GM19395 (cell line): ENCODE data around the gene MYBBP1A.
"Not testable (repeated sequence)": the region's sequence is repeated elsewhere in the genome, so short reads cannot be mapped to it uniquely, and the experiment has no call there.

Experiments used
- ATAC-seq: cut with Tn5 transposase; IDR thresholded peaks from one replicate; pipeline ENCODE4 v1.9.1; 2021; ENCODE audit warnings: mild to moderate bottlenecking, moderate library complexity; ENCODE audit not compliant: unreplicated experiment

The MYBBP1A gene

DNA sequence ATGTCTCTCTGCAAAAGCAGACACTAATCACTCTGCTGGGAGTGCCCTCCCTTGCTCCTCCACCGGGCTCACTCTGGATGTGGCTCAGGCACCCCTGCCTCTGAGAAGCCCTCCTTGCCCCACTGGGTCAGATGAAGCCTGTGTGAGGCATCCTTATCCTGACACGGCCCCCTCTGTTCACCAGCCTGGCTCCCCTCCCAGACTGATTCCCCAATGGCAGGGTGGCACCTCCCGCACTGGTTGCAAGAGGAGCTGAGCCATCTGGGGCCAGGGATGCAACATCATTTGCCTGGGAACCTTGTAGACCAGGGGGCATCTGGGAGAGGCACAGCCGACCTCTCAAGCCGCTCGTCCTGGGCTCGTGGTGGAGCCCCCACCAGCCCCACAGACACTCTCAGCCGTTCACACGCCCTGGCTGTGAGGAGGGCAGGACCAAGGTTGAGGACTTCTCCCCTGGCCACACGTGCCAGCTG is 35.8 kb upstream of the MYBBP1A start:
- ATAC-seq: no peak

GRCh38 chr17:4590042-4590441 is 34.9 kb upstream of the MYBBP1A start:
- not testable (repeated sequence) for ATAC-seq

DNA sequence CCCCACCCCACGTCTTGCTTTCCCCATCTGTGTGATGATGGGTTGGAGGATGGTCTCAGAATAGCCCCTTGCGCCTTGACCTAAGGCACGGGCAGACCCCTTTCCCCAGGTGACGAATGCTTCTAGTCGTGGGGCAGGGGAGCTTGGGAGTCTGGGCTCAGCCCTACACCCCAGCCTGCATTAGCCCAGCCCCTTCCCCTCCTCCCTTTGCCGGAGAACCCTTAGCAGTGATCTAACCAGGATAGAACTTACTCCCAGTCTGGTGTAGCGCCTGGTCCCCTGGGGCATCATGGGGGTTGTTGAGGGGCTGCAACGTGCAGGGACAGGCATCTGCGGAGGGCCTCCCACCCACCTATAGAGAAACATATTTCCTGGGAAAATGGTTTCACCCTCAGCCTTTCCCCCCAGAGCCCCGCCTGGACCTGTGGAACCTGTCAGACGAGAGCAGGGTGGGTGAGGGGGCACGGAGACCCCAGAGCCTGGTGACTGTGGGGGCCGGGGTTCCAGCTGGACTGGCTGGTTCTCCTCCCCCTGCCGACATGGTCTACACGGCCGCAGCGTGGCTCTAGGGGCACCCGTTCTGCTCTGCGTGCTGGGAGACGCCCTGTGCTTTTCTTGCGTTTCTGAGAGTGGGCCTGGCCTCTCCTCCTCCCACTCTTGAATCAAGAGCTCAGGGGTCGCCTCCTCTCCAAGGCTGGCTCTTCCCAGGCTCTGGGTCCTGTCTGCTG is 33.9 kb upstream of the MYBBP1A start:
- ATAC-seq: no peak

GRCh38 chr17:4588391-4588790 is 33.2 kb upstream of the MYBBP1A start:
- no peak for ATAC-seq

- no peak for ATAC-seq
These were observed 32.6 kb upstream of the MYBBP1A start for GRCh38 chr17:4587803-4588202.

DNA sequence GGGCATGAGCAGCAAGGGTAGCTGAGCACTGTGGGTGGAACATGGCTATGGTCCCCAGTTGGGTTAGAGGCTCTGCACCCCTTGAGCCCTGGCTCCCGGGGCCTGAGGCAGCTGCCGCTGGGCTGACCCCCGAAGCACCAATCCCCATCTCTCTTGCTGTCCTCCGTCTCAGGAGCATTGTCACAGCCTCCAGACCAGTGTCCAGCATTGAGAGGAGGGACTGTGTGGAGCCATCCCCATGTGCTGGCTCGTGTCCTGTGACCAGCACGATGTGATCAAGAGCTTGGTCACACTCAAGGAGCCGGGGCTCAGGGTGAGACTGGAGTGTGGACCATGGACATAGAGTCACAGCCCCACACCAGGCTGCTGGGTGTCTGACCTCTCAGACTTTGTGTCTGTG is 32.0 kb upstream of the MYBBP1A start:
- ATAC-seq: no peak

DNA sequence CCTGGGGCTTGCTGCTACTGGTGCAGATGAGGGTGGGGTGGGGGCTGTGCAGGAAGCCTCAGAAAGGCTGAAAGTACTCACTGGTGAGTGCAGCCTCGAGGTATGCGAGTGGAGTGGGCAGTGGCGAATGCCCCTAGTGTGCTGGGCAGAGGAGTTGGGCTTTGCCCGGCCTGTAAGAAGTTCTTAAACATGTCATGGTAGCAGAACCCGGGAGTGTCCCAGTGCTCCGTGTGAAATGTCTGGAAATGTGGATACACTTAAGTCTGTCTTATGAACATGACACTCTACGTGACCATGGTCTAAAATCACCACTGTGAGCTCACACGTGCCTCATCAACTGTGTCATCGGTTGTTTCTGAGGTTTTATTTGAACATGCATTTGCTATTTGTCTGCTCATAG is 30.9 kb upstream of the MYBBP1A start:
- no peak for ATAC-seq

DNA sequence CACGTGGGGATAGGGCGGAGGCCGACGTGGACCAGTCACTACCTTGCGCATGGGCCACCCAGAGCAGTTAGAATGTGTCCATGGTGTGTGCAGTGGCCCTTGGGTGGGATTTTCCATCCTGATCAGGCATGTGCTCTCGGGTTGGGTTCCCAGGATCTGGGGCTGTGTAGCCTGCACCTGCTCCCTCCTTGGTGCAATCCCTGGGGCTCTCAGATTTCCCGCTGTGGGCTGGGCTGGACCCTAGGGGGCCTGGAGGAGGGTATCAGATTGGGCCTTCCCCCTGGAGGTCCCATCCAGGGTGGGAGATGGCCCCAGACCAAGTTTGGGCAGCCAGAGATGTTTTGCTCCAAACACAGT is 30.4 kb upstream of the MYBBP1A start:
- no peak for ATAC-seq

- ATAC-seq: no peak
These were observed 29.9 kb upstream of the MYBBP1A start for GRCh38 chr17:4584917-4585637.

- ATAC-seq: no peak
These were observed 29.1 kb upstream of the MYBBP1A start, which contains the start of gene SMTNL2 for GRCh38 chr17:4584101-4584916. TSS of gene SMTNL2 (plus strand) at chr17:4584529. CDS start at chr17:4584606, 77 bp downstream.

DNA sequence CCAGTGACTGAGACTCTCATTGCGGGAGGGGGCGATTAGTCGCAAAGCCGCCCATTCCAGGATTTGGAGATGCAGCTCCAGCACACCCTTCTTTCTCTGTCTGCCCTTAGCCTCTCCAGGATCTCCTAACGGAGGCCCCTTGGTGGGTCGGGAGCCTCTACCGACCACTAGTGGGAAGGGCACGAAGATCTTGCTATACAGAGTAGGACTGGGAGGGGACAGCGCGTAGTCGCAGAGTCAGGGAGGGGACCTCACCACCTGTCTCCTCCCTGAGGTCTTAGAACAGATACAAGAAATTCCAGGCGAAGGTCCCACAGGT is 28.6 kb upstream of the MYBBP1A start:
- ATAC-seq: no peak

DNA sequence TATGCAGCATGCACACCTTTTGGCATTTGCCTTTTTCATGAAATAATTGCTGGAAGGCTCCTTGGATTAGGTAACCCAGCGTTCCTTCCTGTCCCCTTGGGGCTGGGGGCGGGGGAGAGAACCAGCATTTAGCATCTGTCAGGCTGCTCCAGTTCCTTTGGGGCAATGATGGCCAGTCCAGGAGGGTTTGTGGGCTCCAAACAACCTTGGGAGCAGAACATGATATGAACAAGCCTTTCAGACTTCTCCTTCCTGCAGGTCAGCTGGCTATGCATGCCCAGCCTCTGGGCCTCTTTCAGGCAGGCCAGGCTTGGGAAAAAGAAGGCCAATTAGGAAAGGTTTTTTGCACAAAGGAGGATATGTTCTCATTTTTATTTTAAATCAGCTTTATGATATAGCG is 28.0 kb upstream of the MYBBP1A start:
- ATAC-seq: no peak

DNA sequence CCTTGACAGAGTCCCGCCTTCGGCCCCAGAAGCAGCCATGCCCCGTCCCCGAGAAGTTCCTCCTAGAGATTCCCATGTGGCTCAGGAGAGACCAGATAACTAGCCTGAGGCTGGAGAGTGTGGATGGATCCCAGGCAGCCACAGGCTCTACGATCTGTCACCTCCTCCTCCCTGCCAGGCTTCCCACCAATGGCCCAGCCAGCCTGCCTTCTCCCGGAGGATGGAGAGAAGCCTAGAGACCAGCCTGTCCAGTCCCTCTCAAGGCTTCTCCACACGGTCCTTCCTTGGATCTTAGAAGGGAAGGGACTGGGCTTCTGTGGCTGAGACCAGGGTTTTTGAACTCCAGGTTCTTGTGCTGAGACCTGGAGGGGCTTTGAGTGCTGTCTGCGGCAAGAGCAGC is 27.5 kb upstream of the MYBBP1A start:
- ATAC-seq: no peak

GRCh38 chr17:4582101-4582501 is 26.9 kb upstream of the MYBBP1A start:
- ATAC-seq: no peak

DNA sequence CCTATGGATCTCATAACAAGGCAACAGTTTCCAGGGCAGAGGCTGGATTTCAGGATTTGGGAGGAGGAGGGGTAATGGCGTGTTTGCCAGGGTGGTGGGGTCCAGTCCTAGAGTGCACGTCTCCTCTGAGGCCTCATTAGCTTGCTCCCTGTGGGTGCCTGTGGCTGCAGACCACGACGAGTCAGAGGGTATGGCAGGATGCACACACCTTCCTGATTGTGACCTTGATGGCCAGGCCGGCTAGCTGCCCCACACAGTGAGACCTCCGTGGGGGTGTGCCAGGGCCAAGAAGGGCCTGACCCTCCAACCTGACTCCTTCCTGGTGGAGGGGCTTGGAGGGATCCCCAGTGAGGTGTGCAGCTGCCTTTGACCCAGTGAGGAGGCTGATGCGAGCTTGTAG is 25.1 kb upstream of the MYBBP1A start:
- ATAC-seq: no peak

DNA sequence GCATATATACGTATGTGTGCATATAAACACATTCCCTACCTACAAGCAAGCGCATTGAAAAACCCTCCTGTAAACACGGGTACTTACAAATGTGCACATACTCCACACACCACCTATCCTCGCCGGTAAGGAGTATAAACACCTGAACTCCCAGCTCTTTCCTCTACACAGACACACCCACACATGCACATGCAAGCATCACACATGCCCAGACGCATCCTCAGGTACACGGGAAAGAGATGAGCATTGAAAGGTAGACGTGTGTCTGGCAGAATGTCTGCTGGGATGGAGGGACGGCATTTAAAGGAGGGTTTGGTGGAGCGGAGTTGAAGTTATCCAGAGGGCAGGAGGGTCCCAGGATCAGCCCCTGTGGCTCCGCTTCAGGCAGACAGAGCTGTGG is 24.5 kb upstream of the MYBBP1A start:
- ATAC-seq: no peak

- not testable (repeated sequence) for ATAC-seq
These were observed 23.2 kb upstream of the MYBBP1A start for GRCh38 chr17:4578349-4578748.

DNA sequence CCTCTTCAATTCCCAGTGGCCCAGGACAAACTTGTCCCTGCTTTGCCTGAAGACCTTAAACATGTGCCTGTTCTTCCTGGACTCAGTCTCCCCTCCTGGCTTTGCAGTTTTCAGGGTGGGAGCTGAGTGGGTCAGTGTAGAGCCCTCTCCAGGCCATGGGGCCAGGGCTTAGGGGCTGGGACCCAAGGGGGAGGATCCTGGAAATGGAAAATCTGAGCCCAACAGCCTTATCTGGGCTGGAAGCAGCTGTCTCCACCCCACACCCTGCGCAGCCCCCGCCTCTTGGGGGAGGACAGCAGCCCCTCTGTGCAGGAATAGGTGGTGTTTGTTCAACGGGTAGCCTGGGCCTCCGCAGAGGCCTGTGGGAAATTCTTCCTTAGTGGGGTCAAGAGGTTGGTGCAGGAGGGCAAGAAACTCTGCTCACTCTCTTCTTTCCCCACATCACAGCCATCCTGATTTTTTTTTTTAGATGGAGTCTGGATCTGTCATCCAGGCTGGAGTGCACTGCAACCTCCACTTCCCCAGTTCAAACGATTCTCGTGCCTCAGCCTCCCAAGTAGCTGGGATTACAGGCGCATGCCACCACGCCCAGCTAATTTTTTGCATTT is 22.3 kb upstream of the MYBBP1A start:
- ATAC-seq: no peak

GRCh38 chr17:4576729-4577322 is 21.6 kb upstream of the MYBBP1A start:
- no peak for ATAC-seq

GRCh38 chr17:4576161-4576558 is 21.0 kb upstream of the MYBBP1A start:
- ATAC-seq: no peak
